Fibroblast of the conjunctiva (primary cell): Measurements from ENCODE around the gene AMH.
A peak's percentile ranks its signal among the peaks of the same experiment; 100 is the strongest.

Experiments
- DNase-seq: peaks from one replicate; pipeline ENCODE4 v3.0.0-alpha.2; 2010; ENCODE audit warnings: low read depth

AMH gene

GRCh38 chr19:2235381-2236063 lies 13.6 kb upstream of the AMH start:
- no peak for DNase-seq

DNA sequence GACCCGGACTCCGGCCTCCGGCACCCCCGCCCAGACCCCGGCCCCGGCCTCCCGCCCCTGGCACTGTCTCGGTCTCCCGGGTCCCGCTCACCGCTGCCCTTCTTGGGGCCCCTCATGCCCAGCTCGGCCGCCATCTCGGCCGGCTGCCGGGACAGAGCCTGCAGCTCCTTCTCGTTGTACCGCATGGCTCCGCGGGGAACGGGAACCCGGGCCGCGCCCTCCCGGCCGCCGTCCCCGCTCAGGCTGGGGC lies 13.1 kb upstream of the AMH start:
- DNase-seq: no peak

DNA sequence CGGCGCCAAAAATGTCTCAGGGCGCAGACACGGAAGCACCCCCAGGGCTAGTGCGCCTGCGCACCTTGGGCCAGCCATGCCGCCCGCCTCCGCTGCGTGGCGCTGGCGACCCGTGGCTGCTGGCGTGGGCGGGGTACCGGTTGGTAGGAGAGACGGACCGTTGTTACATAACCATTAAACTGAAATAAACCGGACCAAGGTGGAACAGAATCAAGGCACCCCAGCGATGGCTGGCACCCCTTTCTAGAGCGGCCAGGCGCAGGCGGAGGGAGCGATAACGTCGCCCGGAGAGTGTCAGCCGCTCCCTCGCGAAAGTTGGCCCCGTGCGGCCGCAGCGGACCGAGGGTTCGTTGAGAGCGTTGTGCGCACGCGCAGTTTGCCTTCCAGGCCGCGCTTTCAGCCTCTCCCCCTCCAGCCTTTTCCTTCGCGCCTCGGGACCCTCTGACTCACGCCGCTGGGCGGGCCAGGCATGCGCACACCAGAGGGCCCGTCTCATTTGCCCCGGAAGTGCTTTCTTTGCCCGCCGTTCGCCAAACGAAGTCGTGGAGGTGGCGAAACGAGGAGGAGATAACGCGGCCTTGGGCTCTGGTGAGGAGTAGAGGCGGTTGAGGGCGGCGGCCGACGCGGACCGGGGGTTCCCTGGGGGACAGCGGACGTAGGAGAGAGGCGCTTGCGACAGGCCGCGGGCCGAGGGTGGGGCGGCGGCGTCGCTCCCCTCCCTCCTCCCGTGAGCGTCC lies 12.6 kb upstream of the AMH start, which contains the start of the genes PLEKHJ1 and SF3A2:
TSS of gene PLEKHJ1 (minus strand) at position 16 of the 737 bp plus-strand sequence. CDS start 81 bp downstream, outside the sequence.
TSS of gene SF3A2 (plus strand) at position 511 of the 737 bp plus-strand sequence. CDS start 6,595 bp downstream, outside the sequence.
- peak; percentile 95 for DNase-seq

GRCh38 chr19:2237051-2237868 lies 11.9 kb upstream of the AMH start:
- no peak for DNase-seq

GRCh38 chr19:2237869-2238153 lies 11.3 kb upstream of the AMH start:
- no peak for DNase-seq

- DNase-seq: no peak
Measured at GRCh38 chr19:2239173-2239572, 9.9 kb upstream of the AMH start.

DNA sequence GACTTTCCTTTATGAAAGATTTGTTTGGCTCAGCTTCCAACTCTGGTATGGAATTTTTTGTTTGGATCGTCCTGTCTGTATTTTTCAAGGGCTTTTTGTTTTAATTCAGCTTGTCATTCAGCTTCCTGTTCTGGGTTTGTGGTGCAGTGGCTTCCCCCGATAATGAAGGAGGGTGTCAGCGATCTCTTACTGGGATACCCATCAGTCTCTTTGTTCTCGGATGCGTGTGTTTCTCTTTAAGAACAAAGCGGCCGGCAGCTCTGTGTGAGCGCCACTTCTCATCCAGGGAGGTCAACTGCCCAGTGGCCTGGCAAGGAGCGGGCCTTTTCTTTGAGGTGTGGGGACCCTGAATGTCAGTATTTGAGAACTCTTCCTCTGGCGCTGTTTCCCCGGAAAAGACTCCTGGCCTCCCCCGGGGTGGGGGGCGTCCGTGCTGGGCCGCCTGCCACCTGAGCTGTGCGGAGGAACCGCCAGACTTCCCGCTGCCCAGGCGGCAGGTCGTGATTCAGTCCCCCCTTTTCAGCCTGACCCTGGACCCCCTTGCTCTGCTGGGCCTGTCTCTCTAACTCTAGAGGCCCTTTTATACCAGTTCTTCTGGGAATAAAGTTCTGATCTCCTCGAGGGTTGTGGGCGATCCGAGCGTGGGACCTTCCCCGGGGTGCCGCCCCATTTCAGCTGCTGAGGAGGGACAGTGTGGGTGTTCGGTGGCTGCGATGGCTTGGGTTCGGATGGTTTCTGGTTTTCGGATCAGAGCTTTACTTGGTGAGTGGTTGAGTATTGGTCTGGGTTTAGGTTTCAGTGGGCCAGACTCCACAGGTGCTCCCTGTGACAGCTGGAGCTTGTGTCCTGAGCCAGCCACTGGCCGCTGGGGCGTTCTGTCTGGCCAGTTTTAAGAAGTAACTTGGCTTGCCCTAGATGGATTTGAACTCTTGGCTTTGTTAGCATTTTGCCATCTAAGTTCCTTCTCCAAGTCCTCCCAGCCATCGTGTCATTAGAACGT lies 9.1 kb upstream of the AMH start:
- DNase-seq: no peak

DNA sequence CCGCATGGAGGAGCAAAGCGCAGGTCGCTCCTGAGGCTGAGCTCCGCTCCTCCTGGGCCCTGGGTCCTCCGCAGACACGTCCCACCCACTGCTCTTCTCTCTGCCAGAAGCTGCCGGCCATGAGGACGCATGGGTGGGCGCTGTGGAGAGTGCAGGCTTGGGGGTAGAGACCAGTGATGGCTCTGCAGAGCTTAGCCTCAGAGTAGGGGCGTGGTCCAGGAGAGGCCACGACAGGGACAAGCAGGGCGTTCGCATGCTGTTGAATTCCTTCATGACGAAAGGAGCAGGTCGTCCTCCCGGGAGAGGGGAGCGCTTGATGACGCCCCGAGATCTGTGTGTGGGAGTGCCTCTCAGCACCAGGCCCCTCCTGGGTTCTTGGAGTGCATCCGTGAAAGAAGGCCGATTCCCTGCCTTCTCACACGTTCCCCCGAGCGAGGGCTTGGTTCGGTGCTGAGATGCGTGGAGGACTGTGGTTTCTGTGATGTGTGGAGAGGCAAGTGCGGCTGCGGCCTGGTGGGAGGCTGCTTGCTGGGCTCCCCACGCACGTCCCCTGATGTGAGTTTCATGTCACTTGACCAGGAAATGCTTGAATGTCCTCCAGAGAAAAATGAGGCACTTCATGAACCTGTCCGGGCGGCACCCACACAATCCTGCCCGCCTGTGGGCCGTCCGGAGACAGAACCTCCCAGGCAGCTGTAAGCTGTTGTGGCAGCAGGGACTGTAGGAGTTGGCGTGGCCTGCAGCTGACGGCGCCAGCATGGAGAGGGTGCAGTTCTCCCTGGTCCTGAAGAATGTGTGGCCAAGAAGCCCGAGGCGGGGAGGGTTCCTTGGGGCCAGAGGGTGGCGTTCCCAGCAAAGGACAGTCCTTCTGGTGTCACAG lies 8.0 kb upstream of the AMH start:
- DNase-seq: no peak

- DNase-seq: no peak
Measured at GRCh38 chr19:2242092-2242537, 7.0 kb upstream of the AMH start.

DNA sequence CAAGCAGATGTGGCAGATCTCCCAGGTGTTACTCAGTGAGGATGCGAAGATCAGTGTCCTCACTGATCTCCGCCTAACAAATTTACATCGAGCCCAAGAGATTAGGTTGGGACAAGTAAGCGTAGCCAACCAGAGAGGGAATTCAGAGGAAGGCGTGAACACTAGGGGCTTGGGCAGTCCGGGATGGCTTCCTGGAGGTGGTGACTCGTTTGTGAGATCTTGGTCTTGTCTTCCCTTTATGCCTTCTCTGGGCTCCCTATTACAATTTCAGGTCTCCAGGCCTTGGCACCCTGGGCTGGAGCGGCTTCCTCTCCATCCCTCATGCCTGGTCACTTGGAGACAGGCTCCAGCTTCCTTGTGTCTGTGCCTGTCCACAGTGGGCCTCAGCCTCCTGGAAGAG lies 6.3 kb upstream of the AMH start:
- DNase-seq: no peak

DNA sequence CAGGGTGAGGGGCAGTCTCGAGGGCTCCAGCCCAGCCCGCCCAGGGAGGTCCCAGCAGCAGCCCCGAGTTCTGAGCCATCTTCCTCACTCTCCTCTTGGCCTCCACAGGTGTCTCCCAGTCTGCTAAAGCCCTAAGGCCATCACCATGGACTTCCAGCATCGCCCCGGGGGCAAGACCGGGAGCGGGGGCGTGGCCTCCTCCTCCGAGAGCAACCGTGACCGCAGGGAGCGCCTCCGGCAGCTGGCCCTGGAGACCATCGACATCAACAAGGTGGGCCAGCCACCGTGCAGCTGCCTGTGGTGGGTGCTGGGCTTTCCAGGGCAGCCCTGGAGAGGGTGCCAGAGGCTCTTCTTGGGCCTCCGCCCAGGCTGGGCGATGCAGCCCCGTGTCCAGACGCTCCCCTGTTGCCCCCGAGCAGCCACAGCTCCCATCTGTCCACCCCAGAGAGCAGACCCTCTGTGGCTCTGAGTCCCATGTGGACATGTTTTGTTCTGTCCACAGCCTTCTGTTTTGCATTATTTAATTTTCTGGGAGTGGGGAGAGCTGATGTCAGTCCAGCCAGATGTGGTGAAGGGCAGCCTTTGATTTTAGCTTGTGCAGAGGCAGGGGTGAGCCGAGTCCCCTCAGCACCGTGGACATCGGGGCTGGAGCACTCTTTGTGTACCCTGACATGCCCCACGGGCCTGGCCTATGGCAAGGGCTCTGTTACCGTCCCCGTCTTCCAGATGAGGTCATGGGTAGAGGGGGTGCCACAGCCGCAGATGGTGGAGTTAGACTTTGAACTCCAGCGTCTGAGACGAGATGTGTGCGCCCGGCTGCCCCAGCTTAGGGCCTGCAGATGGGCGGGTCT lies 5.6 kb upstream of the AMH start:
- DNase-seq: no peak

DNA sequence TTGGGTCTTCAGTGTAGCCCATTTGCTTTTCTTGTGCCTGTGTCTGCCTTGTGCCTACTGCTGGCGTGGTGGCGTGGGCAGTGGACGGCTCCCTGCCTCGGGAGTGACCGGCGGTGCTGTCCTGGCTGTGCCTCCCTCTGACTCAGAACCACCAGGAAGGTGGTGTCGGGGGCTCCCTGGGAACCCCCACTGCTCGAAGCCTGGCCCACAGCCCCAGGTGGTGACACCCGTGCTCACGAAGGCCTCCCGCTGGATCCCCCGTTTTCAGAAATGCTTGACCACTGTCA lies 5.1 kb upstream of the AMH start:
- no peak for DNase-seq

- no peak for DNase-seq
Measured at GRCh38 chr19:2244486-2244885, 4.6 kb upstream of the AMH start.

GRCh38 chr19:2245273-2245672 lies 3.9 kb upstream of the AMH start:
- DNase-seq: no peak

GRCh38 chr19:2246014-2246620 lies 3.0 kb upstream of the AMH start:
- DNase-seq: no peak

DNA sequence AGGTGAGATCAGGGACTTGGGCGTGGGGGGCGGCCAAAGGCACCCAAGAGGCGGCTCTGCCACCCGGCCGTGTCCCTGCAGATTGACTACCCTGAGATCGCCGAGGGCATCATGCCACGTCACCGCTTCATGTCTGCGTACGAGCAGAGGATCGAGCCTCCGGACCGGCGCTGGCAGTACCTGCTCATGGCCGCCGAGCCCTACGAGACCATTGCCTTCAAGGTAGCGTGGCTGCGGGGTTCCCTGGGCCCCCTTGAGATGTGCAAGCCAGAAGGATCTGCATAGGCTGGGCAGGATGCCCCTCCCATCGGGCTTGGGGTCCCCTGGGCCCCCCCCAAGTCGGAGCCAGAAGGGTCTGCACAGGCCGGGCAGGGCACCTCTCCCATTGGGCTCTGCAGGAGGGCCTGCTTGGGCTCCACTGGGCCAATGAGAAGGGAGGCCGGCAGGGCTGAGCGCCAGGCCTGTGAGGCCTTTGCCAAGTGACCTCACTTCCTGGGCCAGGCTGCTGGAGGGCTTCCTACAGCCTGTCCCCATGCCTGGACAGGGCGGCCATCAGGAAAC lies 2.2 kb upstream of the AMH start:
- no peak for DNase-seq

DNA sequence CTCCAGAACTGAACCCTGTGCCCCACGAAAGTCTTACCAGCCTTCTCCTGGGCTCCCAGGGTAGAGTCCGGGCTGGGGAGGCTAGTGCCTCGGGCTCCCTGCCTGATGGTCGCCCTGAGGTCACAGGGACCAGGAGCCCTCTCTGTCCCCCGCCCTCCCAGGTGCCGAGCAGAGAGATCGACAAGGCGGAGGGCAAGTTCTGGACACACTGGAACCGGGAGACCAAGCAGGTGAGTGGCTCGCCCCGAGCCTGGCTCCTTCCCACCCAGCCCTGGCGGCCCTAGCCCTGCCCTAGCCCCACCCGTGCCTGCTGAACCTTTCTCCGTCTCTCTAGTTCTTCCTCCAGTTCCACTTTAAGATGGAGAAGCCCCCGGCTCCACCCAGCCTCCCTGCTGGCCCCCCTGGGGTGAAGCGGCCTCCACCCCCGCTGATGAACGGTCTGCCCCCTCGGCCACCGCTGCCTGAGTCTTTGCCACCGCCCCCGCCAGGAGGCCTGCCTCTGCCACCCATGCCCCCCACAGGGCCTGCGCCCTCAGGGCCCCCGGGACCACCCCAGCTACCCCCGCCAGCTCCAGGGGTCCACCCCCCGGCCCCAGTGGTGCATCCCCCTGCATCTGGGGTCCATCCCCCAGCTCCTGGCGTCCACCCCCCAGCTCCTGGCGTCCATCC lies 1.6 kb upstream of the AMH start:
- DNase-seq: no peak

DNA sequence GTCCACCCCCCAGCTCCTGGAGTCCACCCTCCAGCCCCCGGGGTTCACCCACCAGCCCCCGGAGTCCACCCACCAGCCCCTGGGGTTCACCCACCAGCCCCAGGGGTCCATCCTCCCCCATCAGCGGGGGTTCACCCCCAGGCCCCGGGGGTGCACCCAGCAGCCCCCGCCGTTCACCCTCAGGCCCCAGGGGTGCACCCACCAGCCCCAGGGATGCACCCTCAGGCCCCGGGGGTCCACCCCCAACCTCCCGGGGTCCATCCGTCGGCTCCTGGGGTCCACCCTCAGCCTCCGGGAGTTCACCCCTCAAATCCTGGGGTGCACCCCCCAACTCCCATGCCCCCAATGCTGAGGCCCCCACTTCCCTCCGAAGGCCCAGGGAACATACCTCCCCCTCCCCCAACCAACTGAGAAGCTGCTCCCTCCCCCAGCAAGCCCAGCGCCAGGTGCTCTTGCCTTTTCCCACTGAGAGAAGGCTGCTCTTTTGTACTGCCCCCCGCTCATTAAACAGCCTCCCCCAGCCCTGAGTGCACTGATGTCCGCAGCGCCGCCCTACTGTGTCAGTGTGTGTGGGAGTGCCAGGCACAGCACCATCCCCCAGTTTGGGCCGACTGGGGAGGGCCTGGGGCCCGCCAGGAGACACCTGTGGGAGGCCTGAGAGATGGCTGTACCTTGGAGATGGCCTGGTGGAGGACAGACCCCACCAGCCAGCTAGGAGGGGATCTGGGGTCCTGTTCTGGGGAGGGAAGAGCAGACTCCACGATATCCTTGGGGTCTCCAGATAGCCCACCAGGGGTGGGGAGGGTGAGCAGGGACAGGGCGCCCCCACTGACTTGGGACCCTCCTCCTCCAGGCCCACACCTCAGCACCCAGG lies 750 bp upstream of the AMH start:
- no peak for DNase-seq
